Stimulated activated CD8-positive, alpha-beta memory T cell treated with anti-CD3 and anti-CD28 coated beads, Interleukin-7, amount 100 ng/mL, for 1 hour (primary cell): ENCODE measurements around the gene PAK5.

Experiments
- DNase-seq, 2 donors: peaks; one replicate each; pipeline ENCODE4 v3.0.0-alpha.2; 2020; ENCODE audit warnings: low read depth in 2 of 2

PAK5 gene

GRCh38 chr20:9518576-9519175, 320.2 kb downstream of the PAK5 start:
- DNase-seq, result no peak

GRCh38 chr20:9517297-9518162, 321.3 kb downstream of the PAK5 start:
- DNase-seq, result no peak

GRCh38 chr20:9516234-9516871, 322.5 kb downstream of the PAK5 start:
- no peak for DNase-seq

- no peak for DNase-seq
Observed at GRCh38 chr20:9515741-9516233, 323.1 kb downstream of the PAK5 start.

- DNase-seq, result no peak
Observed at GRCh38 chr20:9515214-9515585, 323.7 kb downstream of the PAK5 start.

- no peak for DNase-seq
Observed at GRCh38 chr20:9514461-9515213, 324.2 kb downstream of the PAK5 start, which contains the start of gene LAMP5. Gene LAMP5, plus strand, starts transcription at chr20:9514590. Its CDS starts 263 bp downstream, at chr20:9514853.

GRCh38 chr20:9514072-9514460, 324.8 kb downstream of the PAK5 start:
- DNase-seq, result no peak

GRCh38 chr20:9510911-9511310, 328.0 kb downstream of the PAK5 start:
- DNase-seq, result no peak

GRCh38 chr20:9509246-9509645, 329.6 kb downstream of the PAK5 start:
- DNase-seq, result no peak

GRCh38 chr20:9508696-9509178, 330.1 kb downstream of the PAK5 start:
- DNase-seq, result no peak

- DNase-seq, result no peak
Observed at GRCh38 chr20:9508240-9508661, 330.6 kb downstream of the PAK5 start.

- DNase-seq, result no peak
Observed at GRCh38 chr20:9507544-9508239, 331.2 kb downstream of the PAK5 start.

- no peak for DNase-seq
Observed at GRCh38 chr20:9506964-9507369, 331.9 kb downstream of the PAK5 start.

- no peak for DNase-seq
Observed at GRCh38 chr20:9506280-9506821, 332.5 kb downstream of the PAK5 start.

GRCh38 chr20:9503526-9504245, 335.2 kb downstream of the PAK5 start:
- no peak for DNase-seq

- DNase-seq, result no peak
Observed at GRCh38 chr20:9501473-9501872, 337.4 kb downstream of the PAK5 start.

GRCh38 chr20:9500121-9500520, 338.8 kb downstream of the PAK5 start:
- DNase-seq, result no peak

- no peak for DNase-seq
Observed at GRCh38 chr20:9499126-9499899, 339.6 kb downstream of the PAK5 start.

GRCh38 chr20:9498322-9498721, 340.6 kb downstream of the PAK5 start:
- no peak for DNase-seq
